Thoracic aorta (tissue), 2 donors: Measurements from ENCODE around the gene ALG2. TPM values are rescaled to one million over a fixed set of nuclear protein-coding genes. Genes with fewer than 3 reads are reported as not detected.

Source experiments
- ATAC-seq: fragments of 150-250 bp; one replicate; pipeline ENCODE4 v1.8.0; 2017; ENCODE audit warnings: low read depth; ENCODE audit not compliant: insufficient number of reproducible peaks, low FRiP score
- DNase-seq: peaks from one replicate; pipeline ENCODE4 v3.0.0-alpha.2; 2020; ENCODE audit warnings: low spot score
- H3K27ac ChIP-seq, 2 donors: fragments of 200-600 bp; sonication (generic); 1 replicate in 1 of 2; 2 replicates in 1 of 2; pipeline ENCODE4 v1.5.1; 2016; ENCODE audit warnings: mild to moderate bottlenecking in 2 of 2, moderate library complexity in 2 of 2
- H3K27me3 ChIP-seq: fragments of 200-600 bp; sonication (generic); replicated peaks from 2 replicates; pipeline ENCODE4 v1.6.0; 2016; ENCODE audit warnings: mild to moderate bottlenecking; ENCODE audit not compliant: insufficient read depth
- H3K36me3 ChIP-seq: fragments of 200-600 bp; sonication (generic); one replicate; pipeline ENCODE4 v1.5.1; 2016
- H3K4me1 ChIP-seq, 2 donors: fragments of 200-600 bp; sonication (generic); 1 replicate in 1 of 2; 2 replicates in 1 of 2; pipeline versions ENCODE4 v1.5.1 to v1.6.0; 2016; ENCODE audit warnings: low read depth in 2 of 2, mild to moderate bottlenecking in 1 of 2; ENCODE audit not compliant: control insufficient read depth in 1 of 2
- H3K4me3 ChIP-seq: fragments of 200-600 bp; sonication (generic); 2 replicates; pipeline ENCODE4 v1.5.1; 2016; ENCODE audit warnings: mild to moderate bottlenecking
- H3K9me3 ChIP-seq: fragments of 200-600 bp; sonication (generic); 2 replicates; pipeline ENCODE4 v1.5.1; 2016
- total RNA-seq, 2 donors: library from RNA; depleted of rRNA; stranded (reverse); fragments of >200 nt; gene quantifications; one replicate each; pipeline versions ENCODE4 v1.1.0 to v1.2.3, GENCODE V29; 2016
- TF ChIP-seq, protein P1 (sequence below): fragments of 200-600 bp; sonication (generic); IDR thresholded peaks from one replicate; pipeline ENCODE4 v1.5.1; 2019; ENCODE audit warnings: antibody characterized with exemption

Gene ALG2
- total RNA-seq, 2 donors from 2014 or later = 19.8 to 49.2 TPM

DNA sequence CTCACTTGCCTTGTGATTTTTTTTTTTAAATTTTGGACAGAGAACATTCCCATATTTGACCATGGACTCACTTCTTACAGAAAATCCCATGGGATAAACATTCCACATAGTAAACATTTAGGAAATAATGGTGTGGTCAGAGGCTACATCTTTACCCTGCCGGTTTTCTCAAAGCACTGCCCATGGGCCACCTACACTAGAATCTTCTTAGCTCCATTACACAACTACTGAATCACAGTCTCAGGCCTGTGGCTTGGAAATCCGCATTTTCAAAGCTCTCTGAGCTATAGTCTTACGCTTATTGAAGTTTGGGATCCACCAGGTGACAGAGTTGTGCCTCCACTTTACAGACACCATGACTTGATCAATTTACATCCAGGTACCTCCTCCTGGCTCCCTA, 39.4 kb downstream of the ALG2 start:
- H3K36me3 ChIP-seq = no peaks in the 10 kb centered on the region
- H3K27ac ChIP-seq = no peak overlapping the region
- H3K9me3 ChIP-seq = no peaks in the 10 kb centered on the region
- TF ChIP-seq, protein P1, sequence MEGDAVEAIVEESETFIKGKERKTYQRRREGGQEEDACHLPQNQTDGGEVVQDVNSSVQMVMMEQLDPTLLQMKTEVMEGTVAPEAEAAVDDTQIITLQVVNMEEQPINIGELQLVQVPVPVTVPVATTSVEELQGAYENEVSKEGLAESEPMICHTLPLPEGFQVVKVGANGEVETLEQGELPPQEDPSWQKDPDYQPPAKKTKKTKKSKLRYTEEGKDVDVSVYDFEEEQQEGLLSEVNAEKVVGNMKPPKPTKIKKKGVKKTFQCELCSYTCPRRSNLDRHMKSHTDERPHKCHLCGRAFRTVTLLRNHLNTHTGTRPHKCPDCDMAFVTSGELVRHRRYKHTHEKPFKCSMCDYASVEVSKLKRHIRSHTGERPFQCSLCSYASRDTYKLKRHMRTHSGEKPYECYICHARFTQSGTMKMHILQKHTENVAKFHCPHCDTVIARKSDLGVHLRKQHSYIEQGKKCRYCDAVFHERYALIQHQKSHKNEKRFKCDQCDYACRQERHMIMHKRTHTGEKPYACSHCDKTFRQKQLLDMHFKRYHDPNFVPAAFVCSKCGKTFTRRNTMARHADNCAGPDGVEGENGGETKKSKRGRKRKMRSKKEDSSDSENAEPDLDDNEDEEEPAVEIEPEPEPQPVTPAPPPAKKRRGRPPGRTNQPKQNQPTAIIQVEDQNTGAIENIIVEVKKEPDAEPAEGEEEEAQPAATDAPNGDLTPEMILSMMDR = no peak
- H3K27me3 ChIP-seq = no peaks in the 10 kb centered on the region
- H3K4me3 ChIP-seq = no peak overlapping the region
- ATAC-seq (no peak), DNase-seq (no peak)
- peaks cover 0 to 7% of the 10 kb centered on the region in 2 donors for H3K4me1 ChIP-seq

DNA sequence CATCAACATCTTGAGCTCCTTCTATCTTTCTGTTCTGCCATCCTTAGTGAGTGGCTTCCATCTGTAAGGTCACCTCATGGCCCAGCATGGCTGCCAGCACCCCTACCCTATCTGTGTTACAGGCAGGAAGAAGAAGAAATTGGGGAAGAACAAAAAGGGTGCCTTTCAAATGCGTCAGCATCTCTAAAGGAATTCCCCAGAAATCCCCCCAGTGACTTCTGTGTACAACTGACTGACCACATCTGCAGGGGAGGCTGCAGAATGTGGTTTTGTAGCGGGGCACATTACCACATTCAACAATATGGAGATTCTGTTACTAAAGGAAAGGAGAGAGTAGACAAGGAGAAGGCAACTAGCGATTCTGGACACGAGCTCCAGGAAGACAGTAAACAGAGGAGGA, 40.1 kb downstream of the ALG2 start:
- no peaks in the 10 kb centered on the region for H3K9me3 ChIP-seq
- H3K27me3 ChIP-seq = no peaks in the 10 kb centered on the region
- no peak overlapping the region for H3K4me3 ChIP-seq
- TF ChIP-seq, protein P1 = no peak
- DNase-seq = no peak
- no peak for ATAC-seq
- H3K4me1 ChIP-seq = peaks cover 0 to 7% of the 10 kb centered on the region in 2 donors
- H3K27ac ChIP-seq = no peak overlapping the region
- H3K36me3 ChIP-seq = no peaks in the 10 kb centered on the region

DNA sequence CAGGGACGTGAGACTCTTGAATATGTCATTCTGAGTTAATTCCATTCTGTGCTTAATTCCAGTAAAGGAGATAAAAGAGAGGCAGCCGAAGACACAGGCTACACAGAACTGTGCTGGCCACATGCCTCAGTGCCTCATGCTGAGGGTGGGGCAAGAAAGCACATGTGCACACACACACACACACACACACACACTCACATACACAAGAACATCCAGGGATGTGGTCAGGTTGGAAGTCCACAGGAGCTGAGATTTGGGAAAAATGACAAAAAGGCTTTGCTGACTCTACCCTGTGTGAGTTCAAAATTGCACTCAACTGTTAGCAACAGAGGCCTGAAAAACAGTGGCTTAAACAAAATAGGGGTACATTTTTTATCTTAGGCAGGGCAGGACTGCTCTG, 40.5 kb downstream of the ALG2 start:
- no peaks in the 10 kb centered on the region for H3K27me3 ChIP-seq
- H3K9me3 ChIP-seq = no peaks in the 10 kb centered on the region
- no peak overlapping the region for H3K4me3 ChIP-seq
- H3K36me3 ChIP-seq = no peaks in the 10 kb centered on the region
- H3K27ac ChIP-seq = no peak overlapping the region
- H3K4me1 ChIP-seq = peaks cover 0 to 7% of the 10 kb centered on the region in 2 donors
- TF ChIP-seq, protein P1 = no peak
- DNase-seq = no peak
- no peak for ATAC-seq

DNA sequence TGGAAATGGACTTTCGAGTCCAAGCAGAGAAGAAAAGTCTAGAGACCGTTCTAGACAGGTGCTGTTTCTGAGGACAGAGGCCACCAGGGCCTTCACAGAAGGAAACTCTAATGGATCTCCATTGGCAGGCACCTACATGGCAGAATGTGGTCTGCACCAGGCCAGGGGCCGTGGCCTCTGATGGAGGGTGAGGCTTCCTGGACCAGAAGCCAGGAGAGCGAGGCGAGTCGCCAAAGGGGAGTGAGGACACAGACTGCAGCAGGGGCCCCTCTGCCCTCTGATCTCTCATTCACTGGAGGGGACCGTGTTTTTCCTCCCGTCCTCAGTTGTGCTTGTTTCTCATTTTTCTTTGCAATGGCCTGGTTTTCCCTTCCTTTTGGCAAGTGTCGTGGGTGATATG, 41.1 kb downstream of the ALG2 start:
- no peak for DNase-seq

DNA sequence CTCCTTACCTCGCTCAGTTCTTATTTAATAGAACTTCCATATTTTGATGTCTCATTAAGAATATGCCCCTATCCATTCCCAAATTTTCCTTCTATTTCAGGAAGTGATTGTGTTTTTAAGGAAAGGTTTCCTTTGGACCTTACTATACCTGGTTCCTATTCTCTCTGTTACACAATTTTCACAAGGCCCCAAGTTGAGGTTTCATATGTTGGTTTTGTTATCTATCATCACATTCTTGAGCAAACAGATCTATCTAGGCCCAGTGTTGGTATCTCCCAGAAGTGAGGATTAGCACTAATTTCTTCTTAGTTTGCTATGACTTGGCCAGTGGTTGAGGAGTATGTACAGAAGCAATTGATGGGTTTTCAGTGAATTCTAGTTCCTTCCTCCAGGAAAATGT, 41.5 kb downstream of the ALG2 start:
- Histone ChIP-seq H3K36me3 (no peaks in the 10 kb centered on the region), H3K27ac (no peak overlapping the region), H3K4me3 (no peak overlapping the region), H3K27me3 (no peaks in the 10 kb centered on the region), H3K9me3 (no peaks in the 10 kb centered on the region), H3K4me1 (peaks cover 0 to 5% of the 10 kb centered on the region in 2 donors)
- no peak for DNase-seq
- no peak for ATAC-seq
- TF ChIP-seq, protein P1 = no peak

More for the DNA sequence above, 41.1 kb downstream of the ALG2 start:
- no peak overlapping the region for H3K27ac ChIP-seq
- TF ChIP-seq, protein P1 = no peak
- H3K4me1 ChIP-seq = peaks cover 0 to 7% of the 10 kb centered on the region in 2 donors
- no peak for ATAC-seq
- no peaks in the 10 kb centered on the region for H3K36me3 ChIP-seq
- H3K27me3 ChIP-seq = no peaks in the 10 kb centered on the region
- H3K4me3 ChIP-seq = no peak overlapping the region
- H3K9me3 ChIP-seq = no peaks in the 10 kb centered on the region
